Activated CD4-positive, CD25-positive, alpha-beta regulatory T cell treated with anti-CD3 and anti-CD28 coated beads, Interleukin-2, amount 50 U/mL, for 72 hours (primary cell): ENCODE data around the gene IQGAP3.
"Not testable (repeated sequence)": the region's sequence is repeated elsewhere in the genome, so short reads cannot be mapped to it uniquely, and the experiment has no call there.

Source experiments
- DNase-seq: peaks from one replicate; pipeline ENCODE4 v3.0.0; 2021

The IQGAP3 gene, protein sequence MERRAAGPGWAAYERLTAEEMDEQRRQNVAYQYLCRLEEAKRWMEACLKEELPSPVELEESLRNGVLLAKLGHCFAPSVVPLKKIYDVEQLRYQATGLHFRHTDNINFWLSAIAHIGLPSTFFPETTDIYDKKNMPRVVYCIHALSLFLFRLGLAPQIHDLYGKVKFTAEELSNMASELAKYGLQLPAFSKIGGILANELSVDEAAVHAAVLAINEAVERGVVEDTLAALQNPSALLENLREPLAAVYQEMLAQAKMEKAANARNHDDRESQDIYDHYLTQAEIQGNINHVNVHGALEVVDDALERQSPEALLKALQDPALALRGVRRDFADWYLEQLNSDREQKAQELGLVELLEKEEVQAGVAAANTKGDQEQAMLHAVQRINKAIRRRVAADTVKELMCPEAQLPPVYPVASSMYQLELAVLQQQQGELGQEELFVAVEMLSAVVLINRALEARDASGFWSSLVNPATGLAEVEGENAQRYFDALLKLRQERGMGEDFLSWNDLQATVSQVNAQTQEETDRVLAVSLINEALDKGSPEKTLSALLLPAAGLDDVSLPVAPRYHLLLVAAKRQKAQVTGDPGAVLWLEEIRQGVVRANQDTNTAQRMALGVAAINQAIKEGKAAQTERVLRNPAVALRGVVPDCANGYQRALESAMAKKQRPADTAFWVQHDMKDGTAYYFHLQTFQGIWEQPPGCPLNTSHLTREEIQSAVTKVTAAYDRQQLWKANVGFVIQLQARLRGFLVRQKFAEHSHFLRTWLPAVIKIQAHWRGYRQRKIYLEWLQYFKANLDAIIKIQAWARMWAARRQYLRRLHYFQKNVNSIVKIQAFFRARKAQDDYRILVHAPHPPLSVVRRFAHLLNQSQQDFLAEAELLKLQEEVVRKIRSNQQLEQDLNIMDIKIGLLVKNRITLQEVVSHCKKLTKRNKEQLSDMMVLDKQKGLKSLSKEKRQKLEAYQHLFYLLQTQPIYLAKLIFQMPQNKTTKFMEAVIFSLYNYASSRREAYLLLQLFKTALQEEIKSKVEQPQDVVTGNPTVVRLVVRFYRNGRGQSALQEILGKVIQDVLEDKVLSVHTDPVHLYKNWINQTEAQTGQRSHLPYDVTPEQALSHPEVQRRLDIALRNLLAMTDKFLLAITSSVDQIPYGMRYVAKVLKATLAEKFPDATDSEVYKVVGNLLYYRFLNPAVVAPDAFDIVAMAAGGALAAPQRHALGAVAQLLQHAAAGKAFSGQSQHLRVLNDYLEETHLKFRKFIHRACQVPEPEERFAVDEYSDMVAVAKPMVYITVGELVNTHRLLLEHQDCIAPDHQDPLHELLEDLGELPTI (N-terminal part only)

DNA sequence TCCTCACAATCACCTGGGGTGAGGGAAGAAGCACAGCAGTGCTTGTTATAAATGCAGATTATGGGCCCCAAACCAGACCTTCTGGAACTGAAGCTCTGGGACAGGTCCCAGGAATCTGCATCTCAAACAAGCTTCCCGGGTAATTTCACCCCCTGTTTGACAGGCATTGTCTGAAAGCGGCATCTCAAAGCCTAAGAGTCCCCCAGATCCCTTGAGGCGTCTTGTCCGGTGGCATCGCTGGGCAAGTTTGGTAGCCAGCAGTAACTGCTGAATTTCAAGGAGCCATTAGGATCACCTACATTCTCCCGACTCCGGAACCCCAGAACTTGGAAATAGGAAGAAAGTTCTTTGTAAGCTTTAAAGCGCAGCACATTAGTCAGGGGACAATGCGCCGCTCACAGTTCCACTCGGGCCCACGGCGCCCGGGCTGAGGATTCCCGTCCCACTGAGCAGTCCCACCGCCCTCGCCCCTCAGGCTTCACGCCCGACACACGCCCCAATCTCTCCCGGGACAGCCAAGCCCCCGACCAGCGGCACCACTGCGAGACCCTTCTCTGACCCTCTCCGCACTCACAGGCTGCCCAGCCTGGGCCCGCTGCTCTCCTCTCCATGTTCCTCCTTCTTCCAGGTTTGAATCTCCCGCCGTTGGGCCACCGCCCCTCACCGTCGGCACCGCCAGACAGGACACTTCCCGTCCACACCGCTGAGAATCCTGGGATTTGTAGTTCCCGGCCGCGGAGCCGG lies at the start of gene IQGAP3:
Gene IQGAP3 (minus strand): TSS at position 647 of the 744 bp plus-strand sequence. CDS start 36 bp downstream, at position 611.
- peak; percentile 60 for DNase-seq

DNA sequence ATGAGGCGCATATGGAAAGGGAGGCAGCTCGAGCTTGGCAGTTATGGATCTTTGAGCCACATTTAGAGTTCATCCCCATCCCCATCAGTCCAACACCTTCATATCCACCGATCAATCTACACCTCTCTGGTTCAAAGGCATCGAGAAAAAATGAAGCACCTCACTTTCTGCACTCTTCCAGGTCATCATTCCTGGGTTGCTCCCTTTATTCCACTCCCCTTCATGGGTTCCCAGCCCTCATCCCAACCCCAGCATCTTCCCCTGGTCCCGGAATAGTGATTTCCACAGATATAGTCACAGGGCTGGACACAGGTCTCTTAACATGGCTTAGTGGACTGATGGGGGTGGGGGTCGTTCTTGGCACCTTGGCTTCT lies 47.2 kb upstream of the IQGAP3 start:
- no peak for DNase-seq

DNA sequence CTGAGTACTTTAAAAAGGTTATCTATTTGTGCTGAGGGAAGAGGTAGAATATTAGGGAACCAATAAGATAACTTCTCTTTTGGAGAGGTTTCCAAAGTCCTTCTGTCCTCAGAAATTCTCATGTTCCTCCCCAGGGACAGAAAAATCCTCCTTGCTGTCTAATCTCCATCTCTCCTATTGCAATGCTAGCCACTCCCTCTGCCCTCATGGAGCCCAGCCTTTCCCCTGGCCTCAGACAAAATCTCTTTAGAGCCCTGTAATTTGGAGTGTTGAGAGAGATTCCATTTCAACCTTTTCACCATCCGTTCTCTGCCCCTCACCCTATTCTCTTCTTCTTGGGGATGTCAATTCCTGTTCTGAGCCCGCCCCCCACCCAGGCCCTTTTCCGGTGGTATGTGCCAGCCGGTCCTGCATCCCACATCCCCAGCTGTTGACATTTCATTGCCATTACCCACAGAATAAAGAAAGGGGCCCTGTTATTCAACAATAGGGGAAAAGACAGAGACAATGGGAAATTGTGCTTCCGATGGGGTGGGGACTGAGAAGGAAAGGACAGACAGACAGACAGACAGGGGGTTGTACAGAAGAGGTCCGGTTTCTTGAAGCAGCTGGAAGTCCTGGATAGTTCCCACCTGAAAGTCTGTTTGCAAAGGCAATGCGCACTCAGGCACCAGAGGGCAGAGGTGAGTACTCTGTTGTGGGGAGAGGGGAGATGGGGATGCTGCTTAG lies 46.7 kb upstream of the IQGAP3 start, which contains the start of gene HAPLN2:
Gene HAPLN2 (plus strand): TSS at position 563 of the 729 bp plus-strand sequence. CDS start 4,076 bp downstream, outside the sequence.
- no peak for DNase-seq

DNA sequence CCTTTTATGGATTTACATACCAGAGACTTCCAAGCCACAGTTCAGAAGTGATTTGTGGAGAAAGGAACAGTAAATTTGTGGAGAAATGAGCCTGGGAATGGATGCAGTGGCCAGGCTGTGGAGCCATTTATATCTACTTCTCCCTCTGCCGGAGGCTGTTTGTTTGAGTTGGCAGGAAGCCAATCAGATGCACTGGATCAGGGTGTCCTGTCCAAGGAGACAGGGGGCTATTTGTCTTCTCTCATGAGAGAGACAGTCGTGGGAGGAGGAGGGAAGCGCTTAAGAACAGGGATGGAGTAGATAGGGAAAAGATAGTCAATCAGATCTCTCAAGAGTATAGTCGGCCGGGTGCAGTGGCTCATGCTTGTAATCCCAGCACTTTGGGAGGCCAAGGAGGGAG lies 44.1 kb upstream of the IQGAP3 start:
- no peak for DNase-seq

DNA sequence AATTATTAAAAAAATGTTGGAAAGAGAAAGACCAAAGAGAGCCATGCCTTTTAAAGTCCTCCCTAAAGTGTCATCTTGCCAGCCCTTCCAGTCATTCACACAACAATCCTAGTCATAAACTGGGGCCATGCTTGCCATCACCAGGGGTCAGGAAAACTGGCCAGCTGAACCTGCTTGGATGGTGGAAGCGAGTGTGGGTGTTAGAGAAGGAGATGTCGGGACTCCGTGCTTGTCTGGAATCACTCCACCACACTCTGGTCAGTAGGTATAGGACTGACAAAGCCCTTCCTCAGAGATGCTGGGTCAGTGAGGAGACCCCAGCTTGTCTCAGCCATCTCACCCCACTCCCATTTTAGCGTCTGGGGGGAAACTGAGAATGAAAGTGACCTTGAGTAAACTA lies 43.6 kb upstream of the IQGAP3 start:
- DNase-seq, result no peak

DNA sequence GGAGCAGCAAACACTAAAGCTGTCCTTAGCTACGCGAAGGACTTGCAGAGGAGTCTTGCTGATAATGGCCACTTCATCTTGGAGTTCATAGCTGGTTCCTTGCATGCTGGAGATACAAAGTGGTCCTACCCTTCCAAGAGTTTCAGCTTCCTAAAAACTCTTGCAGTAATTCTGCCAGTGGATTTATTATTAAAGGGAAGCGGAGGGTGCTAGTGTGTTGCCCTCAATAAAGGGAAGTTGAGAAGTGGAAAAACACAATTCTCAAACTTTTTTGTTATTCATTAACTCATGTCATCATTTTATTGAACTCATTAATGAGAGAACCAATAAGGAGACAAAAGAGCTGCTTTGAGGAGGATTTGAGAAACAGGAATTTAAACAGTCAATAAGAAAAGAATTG lies 40.3 kb upstream of the IQGAP3 start:
- no peak for DNase-seq

DNA sequence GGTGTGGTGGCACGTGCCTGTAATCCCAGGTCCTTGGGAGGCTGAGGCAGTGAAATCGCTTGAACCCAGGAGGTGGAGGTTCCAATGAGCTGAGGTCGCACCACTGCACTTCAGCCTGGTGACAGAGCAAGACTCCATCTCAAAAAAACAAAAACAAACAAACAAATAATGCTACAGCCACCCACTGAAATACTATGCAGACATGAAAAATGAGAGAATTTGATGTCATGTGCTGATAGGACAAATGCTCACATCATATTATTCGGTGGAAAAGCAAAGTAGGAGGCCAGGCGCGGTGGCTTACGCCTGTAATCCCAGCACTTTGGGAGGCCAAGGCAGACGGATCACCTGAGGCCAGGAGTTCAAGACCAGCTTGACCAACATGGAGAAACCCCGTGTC lies 37.7 kb upstream of the IQGAP3 start:
- not testable (repeated sequence) for DNase-seq

DNA sequence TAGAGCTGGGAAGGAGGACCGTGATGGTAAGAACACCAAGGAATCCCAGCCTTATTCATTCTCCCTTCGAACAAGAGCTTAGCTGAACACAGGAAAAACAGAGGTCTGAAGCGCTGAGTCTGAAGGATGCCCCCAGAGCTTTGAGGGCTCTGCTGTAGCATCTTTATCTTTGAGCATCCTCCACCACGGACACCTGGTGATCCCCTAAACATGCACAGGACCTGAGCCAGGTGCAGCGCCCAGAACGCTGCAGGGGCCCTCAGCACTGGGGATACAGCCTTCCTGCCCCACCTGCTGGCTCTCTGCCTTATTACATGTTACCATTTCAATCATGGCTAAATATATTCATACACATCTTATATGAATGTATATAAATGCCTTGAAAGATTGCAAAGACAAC lies 36.6 kb upstream of the IQGAP3 start:
- no peak for DNase-seq

DNA sequence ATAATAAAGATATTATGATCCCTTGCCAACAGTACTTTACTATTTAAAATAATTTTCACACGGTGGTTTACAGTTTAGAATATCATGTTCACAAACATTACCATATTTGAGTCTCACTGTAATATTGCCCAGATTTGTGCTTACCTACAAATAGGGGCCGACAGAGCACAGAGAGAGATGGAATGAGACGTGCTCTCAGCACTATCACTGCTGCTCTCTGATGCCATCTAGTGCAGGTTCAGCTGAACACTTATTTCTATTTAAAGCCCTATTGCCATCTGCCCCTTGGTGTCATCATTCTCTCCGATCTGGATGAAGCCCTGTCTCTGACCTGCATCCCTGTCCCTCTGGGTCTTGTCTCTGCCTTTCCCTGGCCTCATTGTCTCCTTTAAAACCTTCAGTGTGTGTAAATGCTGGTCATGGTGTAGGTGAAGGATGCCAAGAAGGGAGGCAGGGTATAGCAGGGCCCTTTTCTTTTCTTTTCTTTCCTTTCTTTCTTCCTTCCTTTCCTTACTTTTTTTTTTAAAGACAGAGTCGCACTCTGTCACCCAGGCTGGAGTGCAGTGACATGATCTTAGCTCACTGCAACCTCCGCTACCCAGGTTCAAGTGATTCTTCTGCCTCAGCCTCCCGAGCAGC lies 35.8 kb upstream of the IQGAP3 start:
- DNase-seq, result no peak

DNA sequence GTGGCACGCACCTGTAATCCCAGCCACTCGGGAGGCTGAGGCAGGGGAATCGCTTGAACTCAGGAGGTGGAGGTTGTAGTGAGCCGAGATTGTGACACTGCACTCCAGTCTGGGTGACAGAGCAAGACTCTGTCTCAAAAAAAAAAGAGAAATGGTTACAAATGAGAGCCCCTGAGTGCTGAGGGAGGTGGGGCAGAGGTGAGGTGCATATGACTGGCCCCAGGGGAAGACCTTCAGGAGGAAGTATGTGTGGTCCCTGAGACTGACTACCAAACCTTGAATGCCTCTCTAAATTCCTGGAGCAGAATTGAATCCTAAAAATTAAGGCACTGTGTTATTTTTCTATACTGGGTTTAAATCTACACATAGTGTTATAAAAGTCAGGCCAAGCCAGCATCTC lies 35.0 kb upstream of the IQGAP3 start:
- DNase-seq, result not testable (repeated sequence)

DNA sequence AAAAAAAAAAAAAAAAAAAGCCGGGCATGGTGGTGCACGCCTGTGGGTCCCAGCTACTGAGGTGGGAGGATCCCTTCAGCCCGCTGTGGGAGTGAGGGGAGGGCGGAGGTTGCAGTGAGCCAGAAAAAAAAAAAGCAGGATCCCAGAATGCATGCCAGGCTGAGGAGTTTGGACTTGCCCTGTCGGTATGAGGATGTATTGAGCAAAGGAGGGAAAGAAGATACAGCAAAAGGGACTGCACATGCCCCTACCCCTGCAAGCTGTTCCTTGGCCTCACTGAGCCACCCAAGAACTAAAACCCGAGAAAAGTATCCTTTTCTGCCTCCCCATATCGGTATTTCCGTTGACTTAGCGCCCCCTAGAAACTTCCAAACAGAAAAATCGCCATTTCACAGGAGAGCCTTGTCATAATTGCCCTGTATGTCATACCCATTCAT lies 30.2 kb upstream of the IQGAP3 start:
- DNase-seq, result no peak

DNA sequence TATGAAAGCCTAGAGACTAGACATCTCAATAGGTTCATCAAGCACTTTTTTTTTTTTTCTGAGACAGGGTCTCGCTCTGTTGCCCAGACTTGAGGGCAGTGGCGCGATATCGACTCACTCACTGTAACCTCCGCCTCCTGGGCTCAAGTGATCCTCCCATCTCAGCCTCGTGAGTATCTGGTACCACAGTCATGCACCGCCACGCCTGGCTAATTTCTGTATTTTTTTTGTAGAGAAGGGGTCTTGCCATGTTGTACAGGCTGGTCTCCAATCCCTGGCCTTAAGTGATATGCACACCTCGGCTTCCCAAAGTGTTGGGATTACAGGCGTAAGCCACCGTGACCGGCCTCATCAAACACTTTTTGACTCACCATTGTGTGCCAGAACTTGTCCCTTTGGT lies 29.5 kb upstream of the IQGAP3 start:
- no peak for DNase-seq

DNA sequence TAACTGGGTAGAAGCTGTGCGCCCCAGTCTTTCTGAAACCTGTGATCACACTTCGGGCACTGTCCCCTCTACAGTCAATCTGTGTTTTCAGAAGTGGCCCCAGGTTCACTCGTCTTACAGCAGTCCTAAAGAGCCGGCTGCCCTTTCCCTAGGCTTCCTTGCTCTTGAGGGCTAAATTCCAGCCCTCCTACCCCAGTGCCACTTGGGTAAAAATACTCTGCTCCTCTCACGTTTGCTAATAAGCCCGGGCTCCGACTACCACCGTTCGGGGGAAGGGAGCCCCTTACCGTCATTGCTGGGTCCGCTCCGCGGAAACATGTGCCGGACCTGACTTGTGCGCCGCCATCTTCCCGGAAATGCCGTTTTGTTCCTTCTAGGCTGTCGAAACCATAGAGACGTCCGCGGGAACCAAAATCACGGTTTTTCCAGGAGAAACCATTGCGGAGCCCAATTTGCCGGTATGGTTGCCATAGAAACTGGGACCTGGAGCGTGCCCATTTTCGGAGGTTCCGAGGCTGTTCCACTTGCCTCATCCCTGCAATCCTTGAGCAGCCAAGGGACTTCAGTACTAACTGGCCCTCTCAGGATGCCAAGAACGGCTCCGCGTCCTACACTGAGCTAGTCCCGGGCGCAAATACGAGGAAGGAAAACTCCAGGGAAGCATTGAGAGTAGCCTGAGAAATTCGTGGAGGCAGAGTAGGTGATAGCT lies 28.9 kb upstream of the IQGAP3 start, which contains the start of gene GPATCH4:
Gene GPATCH4 (minus strand): TSS at position 358 of the 709 bp plus-strand sequence.
- peak; percentile 74 for DNase-seq

DNA sequence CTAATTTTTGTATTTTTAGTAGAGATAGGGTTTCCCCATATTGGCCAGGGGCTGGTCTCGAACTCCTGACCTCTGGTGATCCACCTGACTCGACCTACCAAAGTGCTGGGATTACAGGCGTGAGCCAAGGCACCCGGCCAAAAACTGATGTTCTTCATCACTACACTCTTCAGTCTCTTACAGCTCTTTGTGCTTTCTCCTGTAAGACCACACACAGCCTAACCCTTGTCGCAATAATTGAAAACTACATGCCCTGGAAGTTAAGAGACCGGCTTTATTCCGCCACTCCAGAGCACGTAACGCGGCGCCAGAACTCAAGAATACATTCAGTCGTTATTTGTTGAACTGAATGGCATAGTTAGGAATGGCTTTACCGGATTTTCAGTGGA lies 28.4 kb upstream of the IQGAP3 start:
- DNase-seq, result no peak

DNA sequence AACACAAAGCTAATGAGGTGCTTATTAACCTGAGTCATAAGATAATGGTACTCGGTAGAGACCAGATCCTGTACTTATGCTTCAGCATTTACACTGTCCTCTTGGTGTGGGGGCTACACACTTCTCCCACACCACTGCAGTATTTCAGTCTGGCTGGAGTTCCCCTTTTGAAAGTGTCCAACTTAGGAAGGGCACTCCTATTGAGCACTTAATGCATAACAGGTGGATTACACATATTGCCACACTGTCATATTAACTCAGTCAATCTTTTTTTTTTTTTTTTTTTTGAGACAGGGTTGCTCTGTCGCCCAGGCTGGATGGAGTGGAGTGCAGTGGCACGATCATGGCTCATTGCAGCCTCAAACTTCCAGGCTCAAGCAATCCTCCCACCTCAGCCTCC lies 27.4 kb upstream of the IQGAP3 start:
- DNase-seq, result no peak

DNA sequence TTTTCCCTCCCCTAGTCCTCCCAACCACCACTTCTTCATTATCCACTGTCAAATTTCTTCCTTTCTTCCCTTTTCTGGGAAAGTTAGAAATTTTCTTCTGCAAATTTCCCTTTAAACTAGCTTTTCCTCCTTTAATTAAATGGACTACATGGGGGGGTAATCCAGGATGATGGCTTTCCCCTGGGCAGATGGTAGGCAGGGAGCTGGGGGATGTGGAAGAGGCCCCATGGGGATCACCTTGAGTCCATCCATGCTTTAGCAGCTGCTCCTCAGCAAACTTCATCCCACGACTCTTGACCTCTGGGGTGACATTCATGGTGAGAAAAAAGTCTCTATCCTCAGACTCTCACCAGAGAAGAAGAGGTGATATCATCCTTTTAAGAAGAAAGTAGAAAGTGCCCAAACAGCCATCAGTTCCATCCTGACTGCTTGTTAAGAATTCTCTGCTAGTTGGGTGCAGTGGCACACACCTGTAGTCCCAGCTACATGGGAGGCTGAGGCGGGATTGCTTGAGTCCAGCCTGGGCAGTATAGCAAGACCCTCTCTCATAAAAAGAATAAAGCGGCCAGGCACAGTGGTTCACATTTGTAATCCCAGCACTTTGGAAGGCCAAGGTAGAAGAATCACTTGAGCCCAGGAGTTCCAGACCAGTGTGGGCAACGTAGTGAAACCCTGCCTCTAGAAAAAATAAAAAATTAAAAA lies 26.5 kb upstream of the IQGAP3 start:
- no peak for DNase-seq

DNA sequence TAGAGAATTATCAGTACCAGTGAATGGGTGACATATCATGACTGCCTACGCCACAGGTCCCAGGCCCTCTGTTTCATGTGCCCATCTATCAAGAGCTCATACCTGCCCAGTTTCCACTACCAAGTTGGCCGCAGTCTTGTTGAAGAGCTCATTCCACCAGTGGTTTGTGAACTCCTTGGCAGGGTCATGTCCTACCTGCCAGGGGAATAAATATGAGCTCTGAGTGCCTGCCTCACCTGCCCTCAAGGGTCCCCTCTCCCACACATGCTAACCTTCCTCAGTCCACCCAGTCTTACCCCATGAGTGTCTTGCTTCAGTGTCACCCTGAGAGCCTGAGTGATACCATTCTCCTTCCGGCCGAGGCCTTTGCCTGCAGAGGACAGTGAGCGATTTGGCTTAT lies 25.8 kb upstream of the IQGAP3 start:
- no peak for DNase-seq

DNA sequence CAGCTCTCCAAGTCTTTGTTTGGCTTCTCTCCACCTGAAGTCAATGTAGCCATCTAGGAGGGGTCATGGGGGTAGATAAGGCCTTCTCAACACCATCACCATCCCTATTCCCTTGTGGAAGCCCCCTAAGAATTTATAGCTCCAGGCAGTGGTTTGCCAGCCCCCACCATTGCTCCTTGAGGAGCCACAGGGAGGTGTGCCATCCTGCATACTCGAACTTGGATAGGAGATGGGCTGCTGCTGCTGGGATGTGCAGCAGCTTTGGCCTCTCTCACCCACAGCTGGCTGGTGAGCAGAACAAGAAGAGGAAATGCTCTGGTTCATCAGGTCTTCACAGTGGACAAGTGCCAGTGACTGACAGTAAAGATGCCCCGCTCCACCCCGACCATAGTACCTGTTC lies 24.1 kb upstream of the IQGAP3 start:
- no peak for DNase-seq

DNA sequence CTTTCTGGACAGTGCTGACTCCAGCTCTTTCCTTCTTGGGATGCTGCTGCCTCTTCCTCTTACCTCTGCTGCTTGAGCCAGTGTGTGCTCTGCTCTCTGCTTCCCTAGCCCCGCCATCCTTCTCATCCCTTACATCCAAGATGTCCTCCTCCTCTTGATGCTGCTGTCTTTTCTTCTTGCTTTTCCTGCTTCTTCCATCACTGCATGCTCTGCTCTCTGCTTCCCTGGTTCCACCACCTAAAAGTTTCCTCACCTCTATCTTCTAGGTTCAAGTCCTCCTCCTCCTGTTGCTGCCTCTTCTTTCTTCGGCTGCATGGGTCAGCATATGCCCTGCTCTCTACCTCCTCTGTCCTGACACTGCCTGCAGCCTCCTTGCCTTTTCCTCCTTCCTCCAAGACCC lies 22.7 kb upstream of the IQGAP3 start:
- no peak for DNase-seq

DNA sequence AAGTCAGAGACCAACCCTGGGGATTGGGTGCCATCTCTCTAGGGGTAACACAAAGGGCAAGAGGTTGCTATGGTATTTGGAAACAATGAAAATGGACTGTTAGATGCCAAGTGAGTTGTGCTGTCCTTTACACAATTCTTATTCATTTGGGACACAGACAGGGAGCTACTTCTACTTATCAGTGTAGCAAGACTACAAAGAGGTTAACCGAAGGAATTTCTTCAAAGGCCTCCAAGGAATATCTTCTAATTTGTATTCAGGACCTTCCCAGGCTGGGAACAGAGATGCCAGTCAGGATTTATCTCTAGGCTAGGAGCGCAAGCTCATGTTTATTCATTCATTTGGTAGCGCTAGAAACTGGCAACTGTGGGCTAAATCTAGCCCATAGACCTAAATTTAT lies 21.8 kb upstream of the IQGAP3 start:
- no peak for DNase-seq
